ENCODE data around the gene DFFA.

The DFFA gene

GRCh38 chr1:10473145-10473765 is 926 bp upstream of the DFFA start:
- peak overlapping the region; percentile 84 for H3K4me3 ChIP-seq (ENCODE audit: low read depth, low read length)
- no peak for DNase-seq (ENCODE audit: low read depth)
- TF ChIP-seq, protein P1, sequence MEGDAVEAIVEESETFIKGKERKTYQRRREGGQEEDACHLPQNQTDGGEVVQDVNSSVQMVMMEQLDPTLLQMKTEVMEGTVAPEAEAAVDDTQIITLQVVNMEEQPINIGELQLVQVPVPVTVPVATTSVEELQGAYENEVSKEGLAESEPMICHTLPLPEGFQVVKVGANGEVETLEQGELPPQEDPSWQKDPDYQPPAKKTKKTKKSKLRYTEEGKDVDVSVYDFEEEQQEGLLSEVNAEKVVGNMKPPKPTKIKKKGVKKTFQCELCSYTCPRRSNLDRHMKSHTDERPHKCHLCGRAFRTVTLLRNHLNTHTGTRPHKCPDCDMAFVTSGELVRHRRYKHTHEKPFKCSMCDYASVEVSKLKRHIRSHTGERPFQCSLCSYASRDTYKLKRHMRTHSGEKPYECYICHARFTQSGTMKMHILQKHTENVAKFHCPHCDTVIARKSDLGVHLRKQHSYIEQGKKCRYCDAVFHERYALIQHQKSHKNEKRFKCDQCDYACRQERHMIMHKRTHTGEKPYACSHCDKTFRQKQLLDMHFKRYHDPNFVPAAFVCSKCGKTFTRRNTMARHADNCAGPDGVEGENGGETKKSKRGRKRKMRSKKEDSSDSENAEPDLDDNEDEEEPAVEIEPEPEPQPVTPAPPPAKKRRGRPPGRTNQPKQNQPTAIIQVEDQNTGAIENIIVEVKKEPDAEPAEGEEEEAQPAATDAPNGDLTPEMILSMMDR (IDR thresholded peaks at IDR 0.05; ENCODE audit: low read depth, low read length) = no peak
- TF ChIP-seq MYC (IDR thresholded peaks at IDR 0.05; ENCODE audit: low read depth, low read length) (no peak), POLR2A (IDR thresholded peaks at IDR 0.05; ENCODE audit: extremely low read depth, insufficient read length) (no peak)
- TF ChIP-seq, protein P2, sequence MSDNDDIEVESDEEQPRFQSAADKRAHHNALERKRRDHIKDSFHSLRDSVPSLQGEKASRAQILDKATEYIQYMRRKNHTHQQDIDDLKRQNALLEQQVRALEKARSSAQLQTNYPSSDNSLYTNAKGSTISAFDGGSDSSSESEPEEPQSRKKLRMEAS (IDR thresholded peaks at IDR 0.05; ENCODE audit: low read depth, low read length) = no peak

GRCh38 chr1:10471411-10472219 is 714 bp downstream of the DFFA start:
- peak overlapping the region; percentile 84 for H3K4me3 ChIP-seq (ENCODE audit: low read depth, low read length)
- TF ChIP-seq, protein P2 (IDR thresholded peaks at IDR 0.05; ENCODE audit: low read depth, low read length) = no peak
- TF ChIP-seq, protein P1 (IDR thresholded peaks at IDR 0.05; ENCODE audit: low read depth, low read length) = no peak
- TF ChIP-seq MYC (IDR thresholded peaks at IDR 0.05; ENCODE audit: low read depth, low read length) (no peak), POLR2A (IDR thresholded peaks at IDR 0.05; ENCODE audit: extremely low read depth, insufficient read length) (no peak)
- peak; percentile 27 for DNase-seq (ENCODE audit: low read depth)

DNA sequence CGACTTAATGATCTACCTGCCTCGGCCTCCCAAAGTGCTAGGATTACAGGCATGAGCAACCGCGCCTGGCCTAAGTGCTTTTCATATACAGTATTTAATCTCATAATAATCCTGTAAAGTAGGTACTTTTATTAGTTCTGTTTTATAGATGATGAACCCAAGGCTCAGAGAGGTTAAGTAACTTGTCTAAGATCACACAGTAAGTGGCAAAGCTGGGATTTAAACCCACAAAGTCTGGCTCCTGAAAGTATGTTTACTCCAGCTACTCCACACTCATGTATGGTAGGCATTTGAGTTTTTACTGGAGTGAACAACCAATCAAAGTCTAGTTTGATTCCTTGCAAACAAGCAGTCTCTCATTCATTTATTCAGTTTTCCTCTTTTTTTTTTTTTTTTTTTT is 2.3 kb downstream of the DFFA start:
- no peak overlapping the region for H3K4me3 ChIP-seq (ENCODE audit: low read depth, low read length)
- DNase-seq (ENCODE audit: low read depth) = no peak
- TF ChIP-seq, protein P2 (IDR thresholded peaks at IDR 0.05; ENCODE audit: low read depth, low read length) = no peak
- no peak for TF ChIP-seq POLR2A (IDR thresholded peaks at IDR 0.05; ENCODE audit: extremely low read depth, insufficient read length)
- TF ChIP-seq, protein P1 (IDR thresholded peaks at IDR 0.05; ENCODE audit: low read depth, low read length) = no peak
- no peak for TF ChIP-seq MYC (IDR thresholded peaks at IDR 0.05; ENCODE audit: low read depth, low read length)

DNA sequence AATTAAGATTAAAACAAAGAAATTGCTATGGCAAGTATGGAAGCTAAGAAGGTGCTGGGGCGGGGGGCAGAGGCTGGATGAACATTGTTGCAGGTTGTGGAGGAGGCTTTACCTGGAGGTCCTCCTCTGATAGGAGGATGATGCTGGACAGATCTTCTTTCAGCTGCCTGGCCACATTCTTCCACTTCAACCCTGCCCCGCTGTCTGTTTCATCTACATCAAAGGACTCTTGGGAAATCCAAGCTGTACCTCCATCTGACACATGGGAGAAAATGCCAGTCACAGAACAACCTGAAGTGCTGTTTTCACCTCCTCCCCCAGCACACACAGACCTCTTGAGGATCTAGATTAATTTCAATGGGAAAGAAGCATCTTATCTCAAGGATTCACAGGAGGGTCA is 5.3 kb downstream of the DFFA start:
- H3K4me3 ChIP-seq (ENCODE audit: low read depth, low read length) = no peak overlapping the region
- DNase-seq (ENCODE audit: low read depth) = no peak
- TF ChIP-seq MYC (IDR thresholded peaks at IDR 0.05; ENCODE audit: low read depth, low read length) (no peak), POLR2A (IDR thresholded peaks at IDR 0.05; ENCODE audit: extremely low read depth, insufficient read length) (no peak)
- TF ChIP-seq, protein P1 (IDR thresholded peaks at IDR 0.05; ENCODE audit: low read depth, low read length) = no peak
- TF ChIP-seq, protein P2 (IDR thresholded peaks at IDR 0.05; ENCODE audit: low read depth, low read length) = no peak

- TF ChIP-seq POLR2A (IDR thresholded peaks at IDR 0.05; ENCODE audit: extremely low read depth, insufficient read length) (no peak), MYC (IDR thresholded peaks at IDR 0.05; ENCODE audit: low read depth, low read length) (no peak)
- TF ChIP-seq, protein P2 (IDR thresholded peaks at IDR 0.05; ENCODE audit: low read depth, low read length) = no peak
- TF ChIP-seq, protein P1 (IDR thresholded peaks at IDR 0.05; ENCODE audit: low read depth, low read length) = no peak
- peak; percentile 92 for DNase-seq (ENCODE audit: low read depth)
- H3K4me3 ChIP-seq (ENCODE audit: low read depth, low read length) = no peak overlapping the region
Observed at GRCh38 chr1:10459184-10459583, 13.1 kb downstream of the DFFA start.
